Measurements from ENCODE around the gene RIT1. TPM values are rescaled to one million over a fixed set of nuclear protein-coding genes. Genes with fewer than 3 reads are reported as not detected.

RIT1 gene
- total RNA-seq, 4 donors from 2014 or later, result 19.5 to 32.6 (median 27.4) TPM

DNA sequence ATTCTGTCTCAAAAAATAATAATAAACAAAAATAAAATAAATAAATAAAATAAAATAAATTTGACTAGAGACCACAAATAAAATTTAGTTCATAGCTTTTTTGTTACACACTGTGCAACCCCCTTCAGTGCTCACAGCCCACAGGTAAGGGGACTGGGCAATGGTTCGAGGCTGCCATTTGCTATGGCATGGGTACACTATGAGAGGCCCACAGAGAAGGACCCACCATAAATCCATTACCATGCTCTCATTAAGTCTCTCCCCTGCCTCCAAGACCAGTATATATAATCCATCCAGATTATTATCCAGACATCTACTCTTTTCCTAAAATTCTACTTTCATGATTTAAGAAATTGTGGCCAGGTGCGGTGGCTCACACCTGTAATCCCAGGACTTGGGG lies 8.7 kb upstream of the RIT1 start:
- Histone ChIP-seq H3K9me3 (no peaks in the 10 kb centered on the region), H3K36me3 (peaks cover 91 to 93% of the 10 kb centered on the region in 2 donors), H3K4me3 (replicated peaks in 1 of 3) (no peak overlapping the region), H3K27me3 (no peaks in the 10 kb centered on the region), H3K4me1 (no peaks in the 10 kb centered on the region), H3K27ac (no peak overlapping the region)
- TF ChIP-seq, protein P1, sequence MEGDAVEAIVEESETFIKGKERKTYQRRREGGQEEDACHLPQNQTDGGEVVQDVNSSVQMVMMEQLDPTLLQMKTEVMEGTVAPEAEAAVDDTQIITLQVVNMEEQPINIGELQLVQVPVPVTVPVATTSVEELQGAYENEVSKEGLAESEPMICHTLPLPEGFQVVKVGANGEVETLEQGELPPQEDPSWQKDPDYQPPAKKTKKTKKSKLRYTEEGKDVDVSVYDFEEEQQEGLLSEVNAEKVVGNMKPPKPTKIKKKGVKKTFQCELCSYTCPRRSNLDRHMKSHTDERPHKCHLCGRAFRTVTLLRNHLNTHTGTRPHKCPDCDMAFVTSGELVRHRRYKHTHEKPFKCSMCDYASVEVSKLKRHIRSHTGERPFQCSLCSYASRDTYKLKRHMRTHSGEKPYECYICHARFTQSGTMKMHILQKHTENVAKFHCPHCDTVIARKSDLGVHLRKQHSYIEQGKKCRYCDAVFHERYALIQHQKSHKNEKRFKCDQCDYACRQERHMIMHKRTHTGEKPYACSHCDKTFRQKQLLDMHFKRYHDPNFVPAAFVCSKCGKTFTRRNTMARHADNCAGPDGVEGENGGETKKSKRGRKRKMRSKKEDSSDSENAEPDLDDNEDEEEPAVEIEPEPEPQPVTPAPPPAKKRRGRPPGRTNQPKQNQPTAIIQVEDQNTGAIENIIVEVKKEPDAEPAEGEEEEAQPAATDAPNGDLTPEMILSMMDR (IDR thresholded peaks at IDR 0.05), result no peak
- no peak for TF ChIP-seq POLR2A (IDR thresholded peaks at IDR 0.05)
- intact Hi-C loops (cut with DNase I), result no loop called here
- no peak for DNase-seq
- WGBS, 2 donors, result 100% methylated on average over 2 of the region's 2 CpGs

DNA sequence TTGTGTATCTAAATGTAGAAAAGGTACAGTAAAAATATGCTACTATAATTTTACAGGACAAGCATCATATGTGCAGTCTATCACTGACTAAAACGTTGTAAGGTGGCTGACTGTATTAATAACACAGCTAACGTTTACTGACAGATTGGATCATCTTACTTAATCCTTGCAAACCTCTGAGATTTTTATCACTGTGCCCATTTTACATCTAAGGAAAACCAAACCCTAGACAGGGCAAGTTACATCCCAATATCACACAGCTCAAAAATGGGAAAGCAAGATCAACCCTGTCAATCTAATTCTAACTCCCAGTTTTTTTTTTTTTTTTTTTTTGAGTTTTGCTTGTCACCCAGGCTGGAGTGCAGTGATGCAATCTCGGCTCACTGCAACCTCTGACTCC lies 7.5 kb upstream of the RIT1 start:
- intact Hi-C loops (cut with DNase I), result no loop called here
- DNase-seq, result no peak
- no peak overlapping the region for H3K4me3 ChIP-seq (replicated peaks in 1 of 3)
- TF ChIP-seq, protein P1 (IDR thresholded peaks at IDR 0.05), result no peak
- TF ChIP-seq POLR2A (IDR thresholded peaks at IDR 0.05), result no peak
- no peaks in the 10 kb centered on the region for H3K4me1 ChIP-seq
- no peak overlapping the region for H3K27ac ChIP-seq
- 79 to 86% methylated on average over 3 of the region's 3 CpGs for WGBS, 2 donors
- peaks cover 91 to 93% of the 10 kb centered on the region in 2 donors for H3K36me3 ChIP-seq
- no peaks in the 10 kb centered on the region for H3K9me3 ChIP-seq
- no peaks in the 10 kb centered on the region for H3K27me3 ChIP-seq

DNA sequence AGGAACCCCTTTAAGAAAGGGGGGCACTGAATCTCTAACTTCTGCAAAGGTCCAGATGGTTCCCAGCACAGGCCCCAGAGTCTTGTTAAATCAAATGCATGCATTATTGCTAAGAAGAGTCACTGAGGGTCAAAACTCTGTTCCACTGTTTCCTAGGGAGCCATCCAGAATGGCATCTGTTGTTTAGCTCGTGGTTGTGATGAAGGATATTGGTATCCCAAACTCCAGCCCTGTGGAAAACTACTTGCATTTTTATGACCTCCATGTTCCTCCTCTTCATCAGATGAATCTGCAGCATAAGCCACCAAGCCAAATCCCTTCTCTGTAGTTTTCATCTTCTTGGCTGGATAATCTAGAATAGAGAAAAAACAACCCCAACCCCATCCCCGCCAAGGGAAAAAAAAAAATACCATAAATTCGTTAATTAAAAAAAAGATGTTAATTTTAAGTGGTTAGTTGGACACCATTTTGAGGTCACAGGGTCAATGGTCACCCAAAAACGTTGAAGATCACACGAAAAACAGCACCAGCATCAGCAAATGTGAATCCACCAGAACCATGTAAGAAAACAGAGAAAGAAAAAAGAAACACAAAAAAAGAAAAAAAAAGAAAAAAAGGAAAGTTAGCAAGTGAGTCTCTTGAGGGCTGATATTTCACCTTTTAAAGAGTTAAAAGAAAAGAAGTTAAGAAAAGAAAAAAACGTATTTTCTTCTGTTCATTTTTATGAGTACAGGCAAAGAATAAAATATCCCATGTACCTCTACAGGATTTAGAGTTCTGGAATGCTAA lies 3.0 kb upstream of the RIT1 start:
- H3K36me3 ChIP-seq, result peaks cover 56 to 62% of the 10 kb centered on the region in 2 donors
- intact Hi-C loops (cut with DNase I), result no loop called here
- H3K9me3 ChIP-seq, result no peaks in the 10 kb centered on the region
- TF ChIP-seq, protein P1 (IDR thresholded peaks at IDR 0.05), result no peak
- TF ChIP-seq POLR2A (IDR thresholded peaks at IDR 0.05), result no peak
- H3K4me3 ChIP-seq (replicated peaks in 1 of 3), result no peak overlapping the region
- DNase-seq, result no peak
- H3K27ac ChIP-seq, result no peak overlapping the region
- WGBS, 2 donors, result 80 to 87% methylated on average over 6 of the region's 6 CpGs
- no peaks in the 10 kb centered on the region for H3K27me3 ChIP-seq
- H3K4me1 ChIP-seq, result peaks cover 6 to 7% of the 10 kb centered on the region in 2 donors

DNA sequence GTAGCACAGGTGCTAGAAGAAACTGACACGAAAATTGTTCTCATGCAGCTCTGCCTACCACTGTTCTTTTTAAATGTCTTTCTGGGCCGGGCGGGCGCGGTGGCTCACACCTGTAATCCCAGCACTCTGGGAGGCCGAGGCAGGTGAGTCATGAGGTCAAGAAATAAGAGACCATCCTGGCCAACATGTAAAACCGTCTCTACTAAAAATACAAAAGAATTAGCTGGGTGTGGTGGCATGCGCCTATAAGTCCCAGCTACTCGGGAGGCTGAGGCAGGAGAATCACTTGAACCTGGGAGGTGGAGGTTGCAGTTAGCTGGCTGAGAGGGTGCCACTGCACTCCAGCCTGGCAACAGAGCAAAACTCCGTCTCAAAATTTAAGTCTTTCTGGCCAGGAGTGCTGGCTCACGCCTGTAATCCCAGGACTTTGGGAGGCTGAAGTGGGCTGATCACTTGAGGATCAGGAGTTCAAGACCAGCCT lies 947 bp upstream of the RIT1 start:
- H3K36me3 ChIP-seq, result peaks cover 45 to 60% of the 10 kb centered on the region in 2 donors
- WGBS, 2 donors, result 88 to 91% methylated on average over 7 to 11 of the region's 11 CpGs
- intact Hi-C loops (cut with DNase I), result no loop called here
- H3K27me3 ChIP-seq, result no peaks in the 10 kb centered on the region
- no peak for DNase-seq
- H3K4me3 ChIP-seq (replicated peaks in 1 of 3), result no peak overlapping the region
- no peak overlapping the region for H3K27ac ChIP-seq
- no peak for TF ChIP-seq POLR2A (IDR thresholded peaks at IDR 0.05)
- TF ChIP-seq, protein P1 (IDR thresholded peaks at IDR 0.05), result no peak
- H3K4me1 ChIP-seq, result peaks cover 6 to 7% of the 10 kb centered on the region in 2 donors
- no peaks in the 10 kb centered on the region for H3K9me3 ChIP-seq

DNA sequence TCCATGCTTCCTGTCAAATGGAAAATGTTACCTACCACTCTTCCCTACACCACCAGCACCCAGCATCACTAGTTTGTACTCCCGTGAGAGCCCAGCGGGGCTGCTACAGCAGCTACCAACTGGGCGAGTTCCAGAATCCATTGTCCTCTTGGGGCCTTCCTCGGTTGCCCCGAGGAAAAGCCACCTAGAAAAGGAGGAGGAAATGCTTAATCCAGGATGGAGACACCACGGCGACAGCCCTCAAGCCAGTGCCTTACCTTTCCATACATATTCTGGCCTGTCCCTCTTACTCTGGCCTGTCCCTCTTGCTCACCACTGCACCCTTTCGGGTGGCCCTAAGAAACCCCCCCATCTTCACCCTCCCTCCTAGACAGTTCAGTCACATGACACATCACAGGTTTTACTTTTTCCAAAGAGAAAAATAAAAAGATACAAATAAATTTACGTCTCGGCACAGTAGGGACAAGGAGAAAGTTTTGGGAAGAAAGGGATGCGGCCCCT lies 478 bp downstream of the RIT1 start:
- H3K27me3 ChIP-seq, result no peaks in the 10 kb centered on the region
- 1 to 3% methylated on average over 11 of the region's 11 CpGs for WGBS, 2 donors
- TF ChIP-seq, protein P1 (IDR thresholded peaks at IDR 0.05), result no peak
- peaks cover 31 to 46% of the 10 kb centered on the region in 2 donors for H3K36me3 ChIP-seq
- DNase-seq, result peak; percentile 13 to 19
- peak overlapping the region; percentile 9 to 91 (median 74) for H3K4me3 ChIP-seq (replicated peaks in 1 of 3)
- H3K9me3 ChIP-seq, result no peaks in the 10 kb centered on the region
- peaks cover 6 to 7% of the 10 kb centered on the region in 2 donors for H3K4me1 ChIP-seq
- peak overlapping the region; percentile 83 to 91 (median 91) for H3K27ac ChIP-seq
- intact Hi-C loops (cut with DNase I), result no loop called here
